ENCODE results near the gene DEFB131B. TPM values are rescaled to one million over a fixed set of nuclear protein-coding genes. Genes with fewer than 3 reads are reported as not detected.
"Not testable (repeated sequence)": the region's sequence is repeated elsewhere in the genome, so short reads cannot be mapped to it uniquely, and the experiment has no call there.

DEFB131B gene
- total RNA-seq, 2 experiments from 2014 or later, result not detected

DNA sequence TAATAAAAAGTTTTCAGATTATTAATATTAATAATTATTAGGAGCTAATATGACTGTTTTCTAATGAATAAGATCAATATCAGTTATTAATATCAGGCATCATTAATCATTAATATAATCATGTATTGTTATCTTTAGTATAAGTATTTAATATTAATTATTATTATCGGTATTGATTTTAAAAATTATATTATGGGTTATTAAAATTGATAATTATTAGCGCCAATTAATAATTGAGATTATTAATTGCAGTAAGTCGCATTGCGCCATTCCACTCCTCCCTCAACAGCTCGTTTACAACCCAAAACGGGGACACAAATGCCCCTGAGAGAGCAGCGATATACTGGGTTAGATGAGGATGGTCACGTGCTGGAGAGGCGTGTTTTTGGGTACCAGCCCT, 30.0 kb downstream of the DEFB131B start:
- Mint-ChIP-seq H3K27me3 (no peaks in the 10 kb centered on the region), H3K4me1 (ENCODE audit: low read depth) (no peaks in the 10 kb centered on the region), H3K27ac (no peak overlapping the region), H3K9me3 (no peaks in the 10 kb centered on the region), H3K4me3 (no peak overlapping the region), H3K36me3 (ENCODE audit: low read depth) (peaks cover 84% of the 10 kb centered on the region)
- Histone ChIP-seq H3K9me3 (ENCODE audit: control insufficient read depth in 1 of 2, insufficient read depth in 1 of 2, low read length in 2 of 2) (no peaks in the 10 kb centered on the region), H3K36me3 (ENCODE audit: insufficient read depth, low read length) (peaks cover 11% of the 10 kb centered on the region), H3K27ac (ENCODE audit: low read depth in 1 of 2, low read length in 2 of 2) (no peak overlapping the region), H3K4me3 (ENCODE audit: low read length) (no peak overlapping the region), H3K4me1 (ENCODE audit: insufficient read depth, low read length) (no peaks in the 10 kb centered on the region), H3K27me3 (ENCODE audit: control insufficient read depth in 1 of 2, insufficient read depth in 2 of 2, low read length in 2 of 2) (no peaks in the 10 kb centered on the region)
- intact Hi-C loops (cut with DNase I, micrococcal nuclease), result no loop called here
- DNase-seq, result no peak
- TF ChIP-seq, protein P1, sequence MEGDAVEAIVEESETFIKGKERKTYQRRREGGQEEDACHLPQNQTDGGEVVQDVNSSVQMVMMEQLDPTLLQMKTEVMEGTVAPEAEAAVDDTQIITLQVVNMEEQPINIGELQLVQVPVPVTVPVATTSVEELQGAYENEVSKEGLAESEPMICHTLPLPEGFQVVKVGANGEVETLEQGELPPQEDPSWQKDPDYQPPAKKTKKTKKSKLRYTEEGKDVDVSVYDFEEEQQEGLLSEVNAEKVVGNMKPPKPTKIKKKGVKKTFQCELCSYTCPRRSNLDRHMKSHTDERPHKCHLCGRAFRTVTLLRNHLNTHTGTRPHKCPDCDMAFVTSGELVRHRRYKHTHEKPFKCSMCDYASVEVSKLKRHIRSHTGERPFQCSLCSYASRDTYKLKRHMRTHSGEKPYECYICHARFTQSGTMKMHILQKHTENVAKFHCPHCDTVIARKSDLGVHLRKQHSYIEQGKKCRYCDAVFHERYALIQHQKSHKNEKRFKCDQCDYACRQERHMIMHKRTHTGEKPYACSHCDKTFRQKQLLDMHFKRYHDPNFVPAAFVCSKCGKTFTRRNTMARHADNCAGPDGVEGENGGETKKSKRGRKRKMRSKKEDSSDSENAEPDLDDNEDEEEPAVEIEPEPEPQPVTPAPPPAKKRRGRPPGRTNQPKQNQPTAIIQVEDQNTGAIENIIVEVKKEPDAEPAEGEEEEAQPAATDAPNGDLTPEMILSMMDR (IDR thresholded peaks at IDR 0.05), result no peak
- POLR2A ChIA-PET, result no interaction called here
- no peak for ATAC-seq (ENCODE audit: poor library complexity)
- CTCF ChIA-PET, result no interaction called here

DNA sequence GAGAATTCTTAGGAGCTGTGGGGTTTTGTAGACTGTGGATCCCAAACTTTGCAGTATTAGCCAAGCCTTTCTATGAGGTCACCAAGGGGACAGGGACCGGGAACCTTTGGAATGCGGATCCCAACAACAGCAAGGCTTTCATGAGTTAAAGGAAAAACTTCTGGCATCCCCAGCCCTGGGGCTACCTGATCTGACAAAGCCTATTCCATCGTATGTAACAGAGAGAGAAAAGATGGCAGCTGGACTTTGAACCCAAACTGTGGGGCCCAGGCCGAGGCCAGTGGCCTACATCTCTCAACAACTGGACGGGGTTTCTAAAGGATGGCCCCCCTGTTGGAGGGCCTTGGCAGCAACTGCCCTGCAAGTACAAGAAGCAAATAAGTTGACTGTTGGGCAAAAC, 32.5 kb downstream of the DEFB131B start:
- CTCF ChIA-PET; H3K9me3 ChIP-seq (ENCODE audit: control insufficient read depth in 1 of 2, insufficient read depth in 1 of 2, low read length in 2 of 2); ATAC-seq (ENCODE audit: poor library complexity); H3K27me3 ChIP-seq (ENCODE audit: control insufficient read depth in 1 of 2, insufficient read depth in 2 of 2, low read length in 2 of 2); H3K4me3 Mint-ChIP-seq; intact Hi-C loops (cut with DNase I, micrococcal nuclease); H3K9me3 Mint-ChIP-seq; H3K4me3 ChIP-seq (ENCODE audit: low read length); H3K27ac ChIP-seq (ENCODE audit: low read depth in 1 of 2, low read length in 2 of 2); DNase-seq; H3K4me1 ChIP-seq (ENCODE audit: insufficient read depth, low read length); POLR2A ChIA-PET; H3K27me3 Mint-ChIP-seq; H3K27ac Mint-ChIP-seq; H3K4me1 Mint-ChIP-seq (ENCODE audit: low read depth): not testable (repeated sequence)
- peaks cover 26% of the 10 kb centered on the region for H3K36me3 ChIP-seq (ENCODE audit: insufficient read depth, low read length)
- peaks cover 88% of the 10 kb centered on the region for H3K36me3 Mint-ChIP-seq (ENCODE audit: low read depth)

DNA sequence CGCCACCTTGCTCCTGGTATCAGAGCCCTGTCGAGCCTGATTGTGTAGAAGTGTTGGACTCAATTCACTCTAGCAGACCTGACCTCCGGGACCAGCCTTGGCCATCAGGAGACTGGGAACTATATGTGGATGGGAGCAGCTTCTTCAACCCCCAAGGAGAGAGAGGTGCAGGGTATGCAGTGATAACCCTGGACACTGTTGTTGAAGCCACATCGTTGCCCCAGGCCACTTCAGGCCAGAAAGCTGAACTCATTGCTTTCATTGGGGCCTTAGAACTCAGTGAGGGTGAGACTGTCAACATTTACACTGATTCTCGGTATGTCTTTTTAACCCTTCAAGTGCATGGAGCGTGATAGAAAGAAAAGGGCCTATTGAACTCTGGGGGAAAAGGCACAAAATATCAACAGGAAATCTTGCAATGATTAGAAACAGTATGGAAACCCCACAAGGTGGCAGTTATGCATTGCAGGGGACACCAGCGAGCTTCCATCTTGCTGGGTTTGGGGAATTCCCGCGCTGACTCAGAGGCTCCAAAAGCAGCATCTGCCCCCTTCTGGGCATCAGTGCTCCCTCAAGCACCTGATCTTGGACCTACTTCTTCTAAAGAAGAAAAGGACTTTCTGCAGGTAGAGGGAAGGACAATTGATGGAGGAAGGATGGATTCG, 33.2 kb downstream of the DEFB131B start:
- intact Hi-C loops (cut with DNase I, micrococcal nuclease); H3K4me1 ChIP-seq (ENCODE audit: insufficient read depth, low read length); H3K9me3 ChIP-seq (ENCODE audit: control insufficient read depth in 1 of 2, insufficient read depth in 1 of 2, low read length in 2 of 2); POLR2A ChIA-PET; H3K4me1 Mint-ChIP-seq (ENCODE audit: low read depth); ATAC-seq (ENCODE audit: poor library complexity); H3K4me3 ChIP-seq (ENCODE audit: low read length); H3K9me3 Mint-ChIP-seq; H3K27ac Mint-ChIP-seq; H3K4me3 Mint-ChIP-seq; H3K27me3 Mint-ChIP-seq; H3K27ac ChIP-seq (ENCODE audit: low read depth in 1 of 2, low read length in 2 of 2); CTCF ChIA-PET; H3K27me3 ChIP-seq (ENCODE audit: control insufficient read depth in 1 of 2, insufficient read depth in 2 of 2, low read length in 2 of 2): not testable (repeated sequence)
- H3K36me3 Mint-ChIP-seq (ENCODE audit: low read depth), result peaks cover 88% of the 10 kb centered on the region
- peak in 3 of 14 experiments; percentile 13 to 32 (median 14) for DNase-seq
- peaks cover 33% of the 10 kb centered on the region for H3K36me3 ChIP-seq (ENCODE audit: insufficient read depth, low read length)

DNA sequence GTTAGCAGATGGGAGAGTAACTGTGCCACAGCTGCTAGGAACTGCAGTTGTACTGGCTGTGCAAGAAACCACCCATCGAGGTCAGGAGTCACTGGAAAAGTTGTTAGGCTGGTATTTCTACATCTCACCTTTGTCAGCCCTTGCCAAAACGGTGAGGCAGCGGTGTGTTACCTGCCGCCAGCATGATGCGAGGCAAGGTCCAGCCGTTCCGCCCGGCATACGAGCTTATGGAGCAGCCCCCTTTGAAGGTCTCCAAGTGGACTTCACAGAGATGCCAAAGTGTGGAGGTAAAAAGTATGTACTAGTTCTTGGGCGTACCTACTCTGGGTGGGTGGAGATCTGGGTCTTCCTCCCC, 33.7 kb downstream of the DEFB131B start:
- H3K4me1 Mint-ChIP-seq (ENCODE audit: low read depth); H3K27ac Mint-ChIP-seq; H3K4me3 Mint-ChIP-seq; H3K27ac ChIP-seq (ENCODE audit: low read depth in 1 of 2, low read length in 2 of 2); H3K4me3 ChIP-seq (ENCODE audit: low read length); H3K27me3 Mint-ChIP-seq; H3K9me3 Mint-ChIP-seq; ATAC-seq (ENCODE audit: poor library complexity); intact Hi-C loops (cut with DNase I, micrococcal nuclease); CTCF ChIA-PET; DNase-seq; H3K27me3 ChIP-seq (ENCODE audit: control insufficient read depth in 1 of 2, insufficient read depth in 2 of 2, low read length in 2 of 2); H3K4me1 ChIP-seq (ENCODE audit: insufficient read depth, low read length); H3K9me3 ChIP-seq (ENCODE audit: control insufficient read depth in 1 of 2, insufficient read depth in 1 of 2, low read length in 2 of 2); POLR2A ChIA-PET: not testable (repeated sequence)
- H3K36me3 ChIP-seq (ENCODE audit: insufficient read depth, low read length), result peaks cover 36% of the 10 kb centered on the region
- H3K36me3 Mint-ChIP-seq (ENCODE audit: low read depth), result peaks cover 87% of the 10 kb centered on the region
